Tibial artery (tissue), 4 donors: Measurements from ENCODE around the gene RAB3C.

ENCODE experiments used
- DNase-seq, 2 donors: peaks; one replicate each; pipeline ENCODE4 v3.0.0-alpha.2; 2019
- H3K27ac ChIP-seq, 2 donors: fragments of 200-600 bp; sonication (generic) in 1 of 2; 1 replicate in 1 of 2; 2 replicates in 1 of 2; pipeline ENCODE4 v1.5.1; 2018 to 2019; ENCODE audit warnings: mild to moderate bottlenecking in 1 of 2
- H3K27me3 ChIP-seq, 2 donors: fragments of 200-600 bp; sonication (generic) in 1 of 2; one replicate each; pipeline versions ENCODE4 v1.5.1 to v1.6.0; 2016 to 2019
- H3K36me3 ChIP-seq, 3 donors: fragments of 200-600 bp; sonication (generic) in 2 of 3; one replicate each; pipeline ENCODE4 v1.5.1; 2016 to 2019; ENCODE audit warnings: mild to moderate bottlenecking in 2 of 3
- H3K4me1 ChIP-seq, 4 donors: fragments of 200-600 bp; sonication (generic) in 2 of 4; 1 replicate in 3 of 4; 2 replicates in 1 of 4; pipeline ENCODE4 v1.5.1; 2016 to 2019
- H3K4me3 ChIP-seq, 2 donors: fragments of 200-600 bp; sonication (generic) in 1 of 2; 1 replicate in 1 of 2; 2 replicates in 1 of 2; pipeline ENCODE4 v1.5.1; 2018 to 2019; ENCODE audit warnings: mild to moderate bottlenecking in 2 of 2
- H3K9me3 ChIP-seq, 3 donors: fragments of 200-600 bp; sonication (generic) in 1 of 3; one replicate each; pipeline ENCODE4 v1.5.1; 2016 to 2019
- CTCF ChIP-seq, 2 experiments: fragments of 200-600 bp in 1 of 2; fragments of 450-650 bp in 1 of 2; IDR thresholded peaks; one replicate each; pipeline ENCODE4 v1.5.1; 2017 to 2019; ENCODE audit warnings: antibody characterized with exemption in 2 of 2, mild to moderate bottlenecking in 1 of 2, moderate library complexity in 1 of 2
- intact Hi-C: fragments of 100-400 bp; cut with DNase I; formaldehyde crosslinking; loops from one replicate; pipeline ENCODE4 v1.15.0; 2023; ENCODE audit warnings: low total_unique reads

The RAB3C gene

GRCh38 chr5:58795327-58795726 lies 212.5 kb downstream of the RAB3C start:
- intact Hi-C loops, result no loop called here
- no peaks in the 10 kb centered on the region for H3K27me3 ChIP-seq
- no peak for DNase-seq

GRCh38 chr5:58797021-58797420 lies 214.1 kb downstream of the RAB3C start:
- no peak for DNase-seq
- Histone ChIP-seq H3K4me1 (no peaks in the 10 kb centered on the region), H3K4me3 (no peak overlapping the region), H3K9me3 (no peaks in the 10 kb centered on the region), H3K36me3 (no peaks in the 10 kb centered on the region), H3K27me3 (no peaks in the 10 kb centered on the region), H3K27ac (no peak overlapping the region)
- TF ChIP-seq CTCF (IDR thresholded peaks at IDR 0.05), result no peak
- intact Hi-C loops, result no loop called here

More at GRCh38 chr5:58795327-58795726, 212.5 kb downstream of the RAB3C start:
- Histone ChIP-seq H3K9me3 (no peaks in the 10 kb centered on the region), H3K36me3 (no peaks in the 10 kb centered on the region), H3K4me3 (no peak overlapping the region), H3K27ac (no peak overlapping the region), H3K4me1 (no peaks in the 10 kb centered on the region)
- no peak for TF ChIP-seq CTCF (IDR thresholded peaks at IDR 0.05)

- Histone ChIP-seq H3K36me3 (no peaks in the 10 kb centered on the region), H3K27ac (no peak overlapping the region), H3K4me1 (no peaks in the 10 kb centered on the region), H3K27me3 (no peaks in the 10 kb centered on the region), H3K4me3 (no peak overlapping the region), H3K9me3 (no peaks in the 10 kb centered on the region)
- no peak for DNase-seq
- TF ChIP-seq CTCF (IDR thresholded peaks at IDR 0.05), result no peak
- intact Hi-C loops, result no loop called here
Observed at GRCh38 chr5:58800356-58800755, 217.5 kb downstream of the RAB3C start.

GRCh38 chr5:58800861-58801540 lies 218.1 kb downstream of the RAB3C start:
- H3K27ac ChIP-seq, result no peak overlapping the region
- no peaks in the 10 kb centered on the region for H3K27me3 ChIP-seq
- H3K36me3 ChIP-seq, result no peaks in the 10 kb centered on the region
- intact Hi-C loops, result no loop called here
- H3K4me3 ChIP-seq, result no peak overlapping the region
- no peaks in the 10 kb centered on the region for H3K4me1 ChIP-seq
- H3K9me3 ChIP-seq, result no peaks in the 10 kb centered on the region
- DNase-seq, result no peak
- no peak for TF ChIP-seq CTCF (IDR thresholded peaks at IDR 0.05)

- no peak for TF ChIP-seq CTCF (IDR thresholded peaks at IDR 0.05)
- Histone ChIP-seq H3K4me1 (no peaks in the 10 kb centered on the region), H3K27me3 (no peaks in the 10 kb centered on the region), H3K9me3 (no peaks in the 10 kb centered on the region), H3K36me3 (no peaks in the 10 kb centered on the region), H3K27ac (no peak overlapping the region), H3K4me3 (no peak overlapping the region)
- DNase-seq, result no peak
- intact Hi-C loops, result no loop called here
Observed at GRCh38 chr5:58803056-58803455, 220.2 kb downstream of the RAB3C start.

GRCh38 chr5:58804291-58804690 lies 221.4 kb downstream of the RAB3C start:
- DNase-seq, result no peak
- intact Hi-C loops, result no loop called here
- no peaks in the 10 kb centered on the region for H3K9me3 ChIP-seq
- no peaks in the 10 kb centered on the region for H3K36me3 ChIP-seq
- no peaks in the 10 kb centered on the region for H3K4me1 ChIP-seq
- TF ChIP-seq CTCF (IDR thresholded peaks at IDR 0.05), result no peak
- no peak overlapping the region for H3K27ac ChIP-seq
- H3K27me3 ChIP-seq, result no peaks in the 10 kb centered on the region
- H3K4me3 ChIP-seq, result no peak overlapping the region
